ENCODE results near the gene RBM17. TPM values are rescaled to one million over a fixed set of nuclear protein-coding genes. Genes with fewer than 3 reads are reported as not detected.

RBM17 gene
- total RNA-seq, 1 donor from 2014 or later, result 33.2 TPM

DNA sequence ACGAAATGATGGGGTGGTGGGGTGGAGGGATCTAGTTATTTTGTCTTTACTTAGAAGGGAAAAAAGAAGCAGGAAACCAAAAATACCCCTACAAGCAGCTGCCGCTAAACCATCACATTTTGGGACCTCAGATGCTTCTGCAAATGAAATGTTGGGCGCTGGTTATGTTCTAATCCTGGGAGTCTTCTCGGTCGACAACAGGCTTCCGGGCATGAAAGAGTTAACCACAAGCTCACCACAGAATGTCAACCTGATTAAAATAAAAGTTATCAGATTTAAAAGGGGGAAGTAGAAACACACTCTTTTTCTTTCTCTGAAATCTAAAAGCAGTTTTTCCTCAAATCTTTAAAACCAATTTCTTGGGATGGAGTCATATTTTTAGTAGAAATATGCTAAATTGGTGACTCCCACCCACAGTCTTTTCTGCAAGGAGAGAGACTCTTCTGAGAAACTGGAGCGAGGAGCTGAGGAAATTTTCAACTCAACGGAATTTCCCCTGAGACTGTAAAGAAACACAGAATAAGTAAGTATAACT lies 43.5 kb upstream of the RBM17 start:
- TF ChIP-seq, protein P1, sequence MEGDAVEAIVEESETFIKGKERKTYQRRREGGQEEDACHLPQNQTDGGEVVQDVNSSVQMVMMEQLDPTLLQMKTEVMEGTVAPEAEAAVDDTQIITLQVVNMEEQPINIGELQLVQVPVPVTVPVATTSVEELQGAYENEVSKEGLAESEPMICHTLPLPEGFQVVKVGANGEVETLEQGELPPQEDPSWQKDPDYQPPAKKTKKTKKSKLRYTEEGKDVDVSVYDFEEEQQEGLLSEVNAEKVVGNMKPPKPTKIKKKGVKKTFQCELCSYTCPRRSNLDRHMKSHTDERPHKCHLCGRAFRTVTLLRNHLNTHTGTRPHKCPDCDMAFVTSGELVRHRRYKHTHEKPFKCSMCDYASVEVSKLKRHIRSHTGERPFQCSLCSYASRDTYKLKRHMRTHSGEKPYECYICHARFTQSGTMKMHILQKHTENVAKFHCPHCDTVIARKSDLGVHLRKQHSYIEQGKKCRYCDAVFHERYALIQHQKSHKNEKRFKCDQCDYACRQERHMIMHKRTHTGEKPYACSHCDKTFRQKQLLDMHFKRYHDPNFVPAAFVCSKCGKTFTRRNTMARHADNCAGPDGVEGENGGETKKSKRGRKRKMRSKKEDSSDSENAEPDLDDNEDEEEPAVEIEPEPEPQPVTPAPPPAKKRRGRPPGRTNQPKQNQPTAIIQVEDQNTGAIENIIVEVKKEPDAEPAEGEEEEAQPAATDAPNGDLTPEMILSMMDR (IDR thresholded peaks at IDR 0.05; ENCODE audit: insufficient read depth, low read length, severe bottlenecking), result no peak
- H3K4me3 ChIP-seq (ENCODE audit: low read depth, low read length), result no peak overlapping the region
- H3K36me3 ChIP-seq (ENCODE audit: control insufficient read depth, insufficient read depth, low read length), result no peaks in the 10 kb centered on the region
- FAIRE-seq, result no peak
- peaks cover 3% of the 10 kb centered on the region for H3K27me3 ChIP-seq (ENCODE audit: control insufficient read depth, insufficient read depth, low read length)
- no peak for DNase-seq (ENCODE audit: low read depth)

DNA sequence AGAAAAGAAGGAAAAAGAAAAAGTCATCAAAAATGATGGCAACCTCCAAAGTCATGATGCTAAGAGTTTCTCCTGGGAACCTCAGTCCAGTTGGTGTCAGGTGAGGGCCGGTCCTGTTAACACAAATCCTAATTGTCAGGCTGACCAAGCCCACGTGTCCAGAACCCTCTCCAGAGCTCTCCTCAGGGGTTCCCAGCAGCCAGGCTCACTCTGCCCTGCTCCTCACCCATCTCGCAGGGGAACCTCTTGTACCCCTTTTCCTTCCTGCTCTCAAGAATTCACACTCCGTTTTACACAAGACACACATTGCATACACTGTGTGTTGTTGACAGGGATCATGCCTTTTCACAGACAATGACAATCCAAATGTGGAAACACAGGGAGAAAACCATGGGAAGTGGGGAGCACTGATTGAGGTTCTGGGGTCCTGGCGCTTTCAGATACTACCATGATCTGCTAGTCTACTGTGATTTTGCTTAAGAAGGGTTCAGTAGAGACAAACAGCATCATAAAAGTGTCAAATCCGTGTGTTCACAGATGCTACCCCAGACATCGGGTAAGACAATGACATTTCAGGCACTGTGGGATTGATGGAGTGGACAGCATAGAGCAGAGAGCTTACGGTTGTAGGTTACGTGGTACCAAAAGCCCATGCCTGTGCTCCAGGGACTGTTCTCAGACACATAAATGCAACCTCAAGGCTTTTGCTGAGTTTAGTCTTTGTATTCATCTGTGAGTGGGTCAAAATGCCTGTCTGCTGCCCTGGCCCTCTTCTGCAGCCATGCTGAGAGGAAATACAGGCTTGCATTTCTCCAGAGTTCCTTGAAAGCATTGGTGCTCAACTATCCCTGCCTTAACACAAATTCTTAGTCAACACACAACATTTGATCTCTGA lies 42.7 kb upstream of the RBM17 start:
- no peaks in the 10 kb centered on the region for H3K36me3 ChIP-seq (ENCODE audit: control insufficient read depth, insufficient read depth, low read length)
- H3K4me3 ChIP-seq (ENCODE audit: low read depth, low read length), result no peak overlapping the region
- TF ChIP-seq, protein P1 (IDR thresholded peaks at IDR 0.05; ENCODE audit: insufficient read depth, low read length, severe bottlenecking), result no peak
- DNase-seq (ENCODE audit: low read depth), result no peak
- H3K27me3 ChIP-seq (ENCODE audit: control insufficient read depth, insufficient read depth, low read length), result peaks cover 5% of the 10 kb centered on the region
- FAIRE-seq, result no peak

DNA sequence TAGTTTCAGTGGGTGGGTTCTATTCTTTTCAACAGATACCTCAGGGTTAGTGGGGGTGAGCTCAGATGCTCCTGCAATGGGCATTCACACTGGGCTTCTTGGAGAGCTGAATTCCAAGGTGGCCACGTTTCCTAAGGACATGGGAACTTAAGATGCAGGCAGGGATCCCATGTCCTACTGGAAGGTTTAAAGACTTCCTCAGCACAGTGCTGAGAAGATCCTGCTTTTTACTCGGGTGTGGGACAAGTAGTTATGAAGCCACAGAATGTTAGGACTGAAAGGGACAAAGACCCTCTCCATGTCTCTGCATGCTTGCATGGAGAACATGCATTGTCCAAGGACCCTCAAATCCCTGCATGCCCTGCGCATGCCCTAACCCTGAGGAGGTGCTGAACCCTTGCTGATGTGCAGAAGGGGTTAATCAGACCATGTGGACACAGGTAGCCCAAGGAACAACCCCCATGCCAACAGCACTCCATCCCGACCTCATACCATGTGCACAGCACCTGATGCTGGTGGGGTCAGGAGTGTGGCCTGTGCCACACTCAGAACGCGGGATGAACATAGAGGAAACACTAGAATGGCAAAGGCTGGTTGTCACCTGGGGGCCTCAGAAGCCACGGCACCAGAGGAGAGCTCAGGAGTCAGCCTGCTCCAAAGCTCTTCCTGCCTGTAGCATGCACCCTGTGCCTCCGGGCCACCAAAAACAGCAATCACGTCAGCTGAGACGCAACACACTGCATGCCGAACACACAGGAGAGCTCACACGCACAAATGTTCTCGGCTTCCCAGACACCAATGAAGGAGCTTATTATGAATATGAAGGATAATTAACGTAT lies 41.8 kb upstream of the RBM17 start:
- DNase-seq (ENCODE audit: low read depth), result no peak
- peak; percentile 84 for FAIRE-seq
- TF ChIP-seq, protein P1 (IDR thresholded peaks at IDR 0.05; ENCODE audit: insufficient read depth, low read length, severe bottlenecking), result no peak
- Histone ChIP-seq H3K4me3 (ENCODE audit: low read depth, low read length) (no peak overlapping the region), H3K36me3 (ENCODE audit: control insufficient read depth, insufficient read depth, low read length) (no peaks in the 10 kb centered on the region), H3K27me3 (ENCODE audit: control insufficient read depth, insufficient read depth, low read length) (peaks cover 5% of the 10 kb centered on the region)

DNA sequence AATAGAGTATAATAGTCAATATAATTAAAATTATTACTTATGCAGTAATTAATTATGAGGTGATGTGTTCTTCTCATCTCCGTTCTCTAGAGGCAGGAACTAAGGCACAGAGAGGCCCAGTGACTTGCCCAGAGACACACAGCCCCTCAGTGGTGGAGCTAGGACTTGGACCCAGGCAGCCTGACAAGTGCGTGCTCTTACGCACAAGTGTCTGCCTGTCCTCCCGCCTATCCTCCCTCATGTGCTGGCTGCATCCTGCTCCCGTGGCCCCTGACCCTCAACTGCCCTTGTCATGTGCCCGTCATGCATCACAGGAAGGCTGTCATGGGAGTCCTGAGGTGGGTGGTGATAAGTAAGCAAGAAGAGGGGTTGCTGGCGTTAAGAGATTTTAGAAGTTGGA lies 41.0 kb upstream of the RBM17 start:
- H3K27me3 ChIP-seq (ENCODE audit: control insufficient read depth, insufficient read depth, low read length), result peaks cover 5% of the 10 kb centered on the region
- no peaks in the 10 kb centered on the region for H3K36me3 ChIP-seq (ENCODE audit: control insufficient read depth, insufficient read depth, low read length)
- H3K4me3 ChIP-seq (ENCODE audit: low read depth, low read length), result no peak overlapping the region
- TF ChIP-seq, protein P1 (IDR thresholded peaks at IDR 0.05; ENCODE audit: insufficient read depth, low read length, severe bottlenecking), result no peak
- FAIRE-seq (no peak), DNase-seq (ENCODE audit: low read depth) (no peak)

DNA sequence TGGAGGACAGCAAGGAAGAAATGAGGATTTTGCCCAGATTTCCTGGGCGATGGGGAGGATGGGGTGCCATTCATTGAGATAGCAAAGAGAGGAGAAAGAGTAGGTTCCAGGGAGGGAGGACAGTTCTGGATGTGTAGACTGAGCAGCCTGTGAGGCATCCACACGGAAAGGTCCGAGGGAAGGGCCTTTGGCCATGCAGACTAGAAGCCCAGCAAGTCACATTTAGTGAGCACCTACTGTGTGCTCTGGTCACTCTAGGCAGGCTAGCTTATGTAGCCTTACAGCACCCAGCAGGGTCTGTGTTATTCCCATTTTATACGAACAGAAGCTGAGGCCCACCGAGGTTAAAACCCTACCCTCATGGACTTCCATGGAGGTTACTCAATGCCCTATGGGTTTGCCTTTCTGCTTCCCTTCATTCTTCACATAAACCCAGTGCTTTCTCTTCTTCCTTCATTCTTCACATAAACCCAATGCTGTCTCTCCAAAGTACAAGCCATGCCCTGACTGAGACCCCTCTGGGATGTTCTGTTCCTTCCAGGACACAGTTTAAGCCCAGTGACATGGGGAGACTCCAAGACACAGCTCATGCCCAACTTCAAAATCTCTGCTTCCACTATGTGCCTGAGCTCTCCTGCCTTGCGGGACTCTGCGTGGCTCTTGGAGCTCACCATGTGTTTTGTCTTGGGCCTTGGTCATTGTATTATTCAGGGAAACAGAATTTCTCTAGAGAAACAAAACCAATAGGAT lies 40.4 kb upstream of the RBM17 start:
- TF ChIP-seq, protein P1 (IDR thresholded peaks at IDR 0.05; ENCODE audit: insufficient read depth, low read length, severe bottlenecking), result no peak
- no peak for DNase-seq (ENCODE audit: low read depth)
- Histone ChIP-seq H3K4me3 (ENCODE audit: low read depth, low read length) (no peak overlapping the region), H3K27me3 (ENCODE audit: control insufficient read depth, insufficient read depth, low read length) (peaks cover 4% of the 10 kb centered on the region), H3K36me3 (ENCODE audit: control insufficient read depth, insufficient read depth, low read length) (no peaks in the 10 kb centered on the region)
- no peak for FAIRE-seq

Measured in bronchial epithelial cell (primary cell).